HG02970 (cell line): Measurements from ENCODE around the gene IL25.
"Not testable (repeated sequence)": the region's sequence is repeated elsewhere in the genome, so short reads cannot be mapped to it uniquely, and the experiment has no call there.

Experiments used
- ATAC-seq: cut with Tn5 transposase; IDR thresholded peaks from one replicate; pipeline ENCODE4 v1.9.1; 2021; ENCODE audit warnings: mild to moderate bottlenecking, moderate library complexity, moderate number of reproducible peaks; ENCODE audit not compliant: unreplicated experiment, low FRiP score

IL25 gene

GRCh38 chr14:23425798-23426197 is 53.2 kb downstream of the IL25 start:
- ATAC-seq, result not testable (repeated sequence)
